Kasumi-1 (cell line): ENCODE measurements around the gene CCDC38.
"Not testable (repeated sequence)": the region's sequence is repeated elsewhere in the genome, so short reads cannot be mapped to it uniquely, and the experiment has no call there.

Experiments used
- DNase-seq, 2 experiments: peaks; one replicate each; lab custom pipeline; 2025; lab: John Stamatoyannopoulos, UW

The CCDC38 gene

DNA sequence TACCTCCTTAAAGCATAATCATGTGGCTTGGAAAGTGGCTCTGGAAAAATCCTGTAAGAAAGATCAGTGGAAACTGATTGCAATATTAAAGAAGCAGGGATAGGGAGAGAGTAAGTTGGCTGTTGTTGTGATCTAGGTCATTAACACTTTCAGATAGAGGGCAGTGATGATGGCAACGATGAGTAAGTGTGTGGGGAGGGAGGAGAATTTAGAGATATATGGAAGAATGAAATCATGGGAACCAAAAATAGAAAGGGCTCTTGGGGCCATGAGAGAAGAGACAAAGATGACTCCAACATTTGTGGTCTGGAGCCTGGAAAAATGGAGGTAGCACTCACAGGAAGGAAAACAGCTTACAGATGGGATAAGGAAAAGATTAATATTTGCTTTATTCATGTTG lies 60.3 kb downstream of the CCDC38 start:
- no peak for DNase-seq

DNA sequence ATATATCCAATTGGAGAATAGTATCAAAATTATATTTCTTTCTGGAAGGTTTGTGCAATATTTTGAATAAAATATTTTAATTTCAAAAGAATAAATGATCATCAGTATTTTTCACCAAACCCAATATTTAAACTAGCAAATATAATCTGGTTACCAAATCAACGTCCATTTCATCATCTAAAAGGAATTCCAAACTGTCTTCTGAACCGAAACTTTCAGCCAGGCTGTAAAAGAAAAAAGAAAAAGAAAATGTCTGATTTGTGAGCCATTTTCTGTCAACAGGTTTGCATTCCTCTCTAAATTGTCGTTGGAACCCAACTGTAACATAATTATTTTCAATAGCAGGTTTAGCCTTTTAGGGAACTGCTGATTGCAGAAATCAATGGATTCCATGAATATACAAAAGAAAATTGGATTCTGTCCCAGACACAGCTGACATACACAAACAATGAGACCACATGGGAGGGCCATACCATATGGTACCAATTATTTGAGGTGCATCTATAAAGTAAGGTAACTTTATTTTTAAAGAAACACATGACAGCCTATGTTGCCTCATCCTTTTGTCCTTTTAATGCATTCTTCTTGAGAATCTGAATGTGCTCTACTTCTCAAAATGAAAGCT lies 61.0 kb downstream of the CCDC38 start:
- no peak for DNase-seq

DNA sequence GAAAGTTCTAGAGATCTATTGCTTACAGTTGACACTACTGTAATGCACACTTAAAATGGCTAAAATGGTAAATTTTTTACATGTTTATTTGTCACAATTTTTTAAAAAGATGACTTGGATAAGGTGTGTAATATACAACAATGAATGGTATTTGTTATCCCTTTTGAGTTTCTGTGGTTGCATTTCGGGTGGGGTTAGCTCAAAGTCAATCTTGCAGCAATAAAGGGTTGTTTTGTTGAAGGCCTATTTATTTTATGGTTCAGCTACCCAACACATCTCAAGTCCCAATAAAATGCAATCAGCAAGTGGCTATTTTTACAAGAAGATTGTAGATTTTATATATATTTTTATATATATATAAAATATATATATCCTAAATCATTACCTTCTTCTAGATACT lies 61.5 kb downstream of the CCDC38 start:
- DNase-seq: no peak

DNA sequence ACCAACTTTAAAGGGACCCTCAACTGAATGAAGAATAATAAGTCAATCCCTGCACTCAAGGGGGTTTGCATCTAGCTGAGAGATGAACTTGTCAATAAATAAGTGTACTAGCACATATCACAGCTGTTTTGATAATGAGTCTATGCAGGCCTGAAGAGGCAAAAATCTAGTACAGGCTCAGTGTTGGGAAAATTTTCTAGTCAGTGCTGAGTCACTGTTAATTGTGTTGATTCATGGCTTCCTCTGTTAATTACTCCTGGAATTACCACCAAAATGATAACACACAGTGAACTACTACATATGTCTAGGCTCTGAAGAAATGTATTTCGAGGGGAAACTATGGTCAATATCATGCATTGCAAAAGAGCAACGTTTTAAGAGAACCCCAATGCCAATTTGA lies 64.8 kb downstream of the CCDC38 start:
- DNase-seq: no peak

DNA sequence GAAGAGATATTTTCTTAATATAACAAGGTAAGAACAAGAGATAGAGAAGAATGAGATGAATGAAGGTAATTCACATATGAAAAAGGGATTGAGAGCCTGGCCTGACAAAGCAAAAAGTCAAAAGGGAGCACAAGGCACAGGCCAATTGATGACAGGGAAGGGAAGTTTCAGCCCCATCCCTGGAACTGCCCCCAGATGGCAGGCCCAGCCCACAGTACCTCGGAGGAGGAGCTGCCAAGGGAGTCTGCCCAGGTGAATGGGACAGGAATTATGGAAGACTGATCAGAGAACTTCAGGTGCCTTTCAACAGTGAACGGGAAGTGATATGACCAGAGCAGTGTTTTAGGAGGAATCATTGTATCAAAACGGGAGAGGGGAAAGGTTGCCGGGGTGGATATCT lies 68.0 kb downstream of the CCDC38 start:
- DNase-seq: no peak

DNA sequence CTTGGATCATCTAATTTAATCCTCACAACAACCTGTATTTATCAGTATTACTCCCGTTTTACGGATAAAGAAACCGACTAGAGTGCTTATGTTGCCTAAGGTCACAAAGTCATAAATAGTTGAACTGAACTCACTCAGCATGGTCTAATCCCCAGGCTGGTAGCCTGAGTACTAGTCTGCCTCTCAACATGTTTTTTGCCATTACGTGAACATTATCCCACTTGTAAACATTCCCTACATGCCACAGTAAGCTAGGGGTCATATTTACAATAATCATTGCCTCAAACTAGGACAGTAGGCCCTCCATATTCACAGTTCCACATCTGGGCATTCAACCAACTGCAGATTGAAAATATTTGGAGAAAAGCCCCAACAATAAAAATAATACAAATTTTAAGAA lies 71.5 kb downstream of the CCDC38 start:
- DNase-seq: no peak

DNA sequence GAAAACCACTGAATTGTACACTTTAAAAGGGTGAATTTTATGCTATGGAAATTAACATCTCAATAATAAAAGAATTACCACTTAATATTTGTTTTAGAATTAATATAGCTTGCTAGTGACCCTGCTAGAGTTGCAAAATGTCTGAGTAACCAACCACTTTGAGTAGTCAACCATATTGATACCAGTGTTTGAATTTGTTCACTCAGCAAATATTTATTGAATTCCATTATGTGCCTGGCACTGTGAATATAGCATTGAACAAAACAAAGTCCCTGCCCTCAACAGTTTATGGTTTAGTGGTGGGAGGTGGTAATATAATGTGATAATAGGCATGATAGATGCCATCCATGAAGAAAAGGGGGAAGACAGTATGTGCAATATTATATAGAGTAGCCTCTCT lies 79.1 kb downstream of the CCDC38 start:
- no peak for DNase-seq

DNA sequence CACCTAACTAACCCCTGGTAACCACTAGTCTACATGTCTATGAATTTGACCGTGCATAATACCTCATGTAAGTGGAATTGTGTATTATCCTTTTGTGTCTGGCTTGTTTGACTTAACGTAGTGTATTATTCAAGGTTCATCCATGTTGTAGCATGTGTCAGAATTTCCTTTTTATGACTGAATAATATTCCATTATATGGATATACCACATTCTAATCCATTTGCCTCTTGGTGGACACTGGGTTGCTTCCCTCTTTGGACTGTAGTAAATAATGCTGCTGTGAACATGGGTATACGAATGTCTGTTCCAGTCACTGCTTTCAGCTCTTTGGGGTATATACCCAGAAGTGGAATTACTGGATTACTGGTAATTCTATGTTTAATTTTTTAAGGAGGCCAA lies 80.4 kb downstream of the CCDC38 start:
- no peak for DNase-seq

DNA sequence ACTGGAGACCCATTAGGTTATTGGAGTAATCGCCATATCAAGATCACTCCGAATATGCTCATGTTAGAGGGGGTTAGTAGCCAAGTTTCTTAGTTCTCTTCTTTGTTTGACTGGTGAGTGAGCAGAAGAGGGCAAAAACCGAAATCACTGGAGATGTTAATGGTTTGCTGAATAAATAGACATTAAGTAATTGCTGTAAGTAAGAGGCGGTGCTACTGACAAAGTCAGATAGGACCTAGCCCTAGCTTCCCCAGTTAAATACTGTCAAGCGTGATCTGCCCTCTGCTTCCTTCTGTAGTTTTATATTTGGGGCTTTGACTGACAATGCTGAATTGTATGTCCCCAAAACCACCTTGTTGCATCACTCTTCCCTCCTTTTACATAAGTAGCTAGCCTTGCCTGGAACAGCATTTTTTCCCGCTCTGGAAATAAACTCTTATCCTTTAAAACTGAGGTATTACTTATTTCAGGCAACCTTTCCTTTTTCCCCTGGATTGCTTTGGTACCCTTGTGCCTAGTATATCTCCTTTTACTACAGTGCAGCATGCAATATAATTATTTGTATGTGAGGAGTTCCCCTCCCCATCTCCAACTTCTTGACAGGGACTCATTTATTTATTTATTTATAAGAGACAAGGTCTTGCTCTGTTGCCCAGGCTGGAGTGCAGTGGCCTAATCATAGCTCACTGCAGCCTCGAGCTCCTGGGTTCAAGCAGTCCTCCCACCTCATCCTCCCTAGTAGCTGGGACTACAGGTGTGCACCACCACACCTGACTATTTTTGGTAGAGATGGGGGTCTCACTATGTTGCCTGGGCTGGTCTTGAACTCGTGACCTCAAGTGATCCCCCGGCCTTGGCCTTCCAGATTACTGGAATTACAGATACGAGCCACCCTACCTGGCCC lies 82.2 kb downstream of the CCDC38 start:
- peak; percentile 14 to 23 for DNase-seq

DNA sequence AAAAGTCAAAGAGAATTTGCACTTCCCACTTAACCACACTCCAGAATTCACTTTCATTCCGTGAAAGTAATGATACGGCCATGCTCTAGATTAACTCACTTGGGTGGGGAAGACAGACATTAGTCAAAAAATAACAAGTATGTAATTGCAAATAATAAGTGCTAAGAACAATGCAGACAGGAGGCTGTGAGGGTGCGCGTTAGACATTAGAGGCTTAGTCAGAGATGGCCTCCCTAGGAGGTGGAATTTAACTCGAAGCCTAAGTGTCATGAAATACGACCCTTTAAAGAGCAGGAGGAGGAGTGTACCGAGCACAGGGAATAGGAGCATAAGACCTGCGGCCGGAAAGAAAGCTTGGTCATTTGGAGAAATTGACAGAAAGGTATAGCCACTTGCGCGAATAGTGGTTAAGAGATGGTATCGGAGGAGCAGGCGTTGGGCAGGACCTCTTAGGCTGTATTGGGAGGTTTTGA lies 83.0 kb downstream of the CCDC38 start:
- peak; percentile 11 to 36 for DNase-seq

DNA sequence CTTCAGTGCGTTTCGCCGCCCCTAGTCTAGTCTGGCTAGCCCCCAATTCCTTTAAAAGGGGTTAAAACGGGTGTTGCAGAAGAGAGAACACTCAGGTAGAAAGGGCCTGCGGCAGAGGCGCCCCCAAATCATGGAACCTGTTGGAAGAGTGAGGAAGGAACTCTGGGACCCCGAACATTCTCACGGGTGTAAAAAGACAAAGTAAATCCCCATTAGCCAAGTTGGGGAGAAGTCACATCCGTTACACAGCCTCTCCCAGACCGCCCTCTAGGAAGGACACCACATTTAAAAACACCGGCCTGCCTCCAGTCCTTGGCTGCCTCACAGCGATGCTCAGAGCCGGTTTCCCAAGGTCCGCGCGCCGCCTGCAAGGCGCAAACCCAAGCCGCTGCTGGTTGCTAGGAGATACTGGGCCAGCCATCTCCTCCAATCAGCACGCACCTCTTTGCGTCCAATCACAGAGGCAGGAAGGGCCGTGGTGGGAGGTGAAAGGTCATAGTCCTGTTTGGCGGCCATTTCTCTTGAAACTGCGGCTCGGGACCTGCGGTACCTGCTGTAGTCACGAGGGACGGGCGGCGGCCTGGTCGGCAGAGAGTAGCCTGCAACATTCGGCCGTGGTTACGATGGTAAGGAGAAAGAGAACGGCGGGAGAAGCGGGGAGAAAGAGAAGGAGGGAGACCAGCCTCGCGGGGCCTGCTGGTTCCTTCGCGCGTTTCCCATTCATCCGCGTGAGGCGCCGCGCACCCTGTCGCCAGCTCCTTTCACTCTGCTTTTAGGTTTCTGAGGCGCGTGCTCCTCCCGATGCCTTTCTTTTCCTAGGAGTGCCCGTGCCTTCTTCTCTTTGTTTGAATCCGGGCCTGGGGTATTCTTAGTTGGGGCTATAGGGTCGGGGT lies 83.7 kb downstream of the CCDC38 start, which contains the start of gene SNRPF:
Gene SNRPF (plus strand): TSS at position 502 of the 893 bp plus-strand sequence. CDS start 122 bp downstream, at position 624.
- peak; percentile 95 for DNase-seq

DNA sequence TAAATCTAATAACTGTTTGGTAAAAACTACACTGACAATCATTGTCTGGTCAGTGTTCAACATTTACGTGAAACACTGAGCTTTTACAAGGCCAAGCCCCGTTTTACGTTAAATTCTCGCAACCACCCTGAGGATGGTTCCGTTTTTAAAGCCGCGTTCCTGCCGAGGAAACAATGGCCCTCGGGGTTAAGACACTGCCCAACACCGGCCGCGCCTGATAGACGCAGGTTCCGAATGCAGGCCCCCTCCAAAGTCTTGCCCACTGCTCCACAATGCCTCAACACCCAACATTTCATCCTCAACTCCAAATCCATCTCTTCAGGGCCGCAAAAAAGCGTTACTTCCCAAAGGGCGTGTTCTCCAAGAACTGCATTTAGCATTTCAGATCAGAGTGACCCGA lies 84.6 kb downstream of the CCDC38 start:
- DNase-seq: no peak

DNA sequence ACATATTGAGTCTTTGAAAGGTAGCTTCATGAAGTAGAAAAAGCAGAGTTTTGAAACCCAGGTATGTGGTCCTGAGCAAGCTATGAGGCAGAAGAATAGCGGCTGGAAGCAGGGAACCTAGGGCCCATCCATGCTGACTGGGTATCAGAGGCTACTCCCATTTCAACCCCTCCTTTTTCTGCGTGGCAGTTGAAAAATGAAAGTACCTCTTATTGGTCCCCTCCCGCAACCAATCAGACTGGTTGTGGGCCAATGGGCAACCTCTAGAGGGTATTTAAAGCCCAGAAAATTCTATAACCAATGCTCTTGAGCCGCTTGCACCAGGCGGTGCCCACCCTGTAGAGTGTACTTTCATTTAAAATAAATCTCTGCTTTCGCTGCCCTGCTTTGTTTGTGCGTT lies 85.3 kb downstream of the CCDC38 start:
- DNase-seq: no peak

DNA sequence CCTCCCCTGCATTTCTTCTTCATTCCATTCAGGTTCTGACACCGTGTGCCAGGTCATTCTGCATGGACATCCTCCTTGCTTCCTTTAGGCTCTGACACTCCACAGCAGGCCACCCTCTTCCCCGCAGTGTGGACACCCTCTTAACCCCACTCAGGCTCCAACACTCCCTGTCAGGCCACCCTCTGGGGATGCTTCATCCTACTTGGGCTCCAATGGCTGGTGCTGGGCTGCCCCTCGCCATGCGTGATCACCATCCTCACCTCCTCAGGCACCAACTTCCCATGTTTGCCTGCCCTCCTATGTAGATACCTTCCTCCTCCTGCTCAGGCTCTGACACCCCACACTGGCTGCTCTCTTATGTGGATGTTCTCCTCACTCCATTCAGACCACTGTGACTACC lies 90.3 kb downstream of the CCDC38 start:
- no peak for DNase-seq

DNA sequence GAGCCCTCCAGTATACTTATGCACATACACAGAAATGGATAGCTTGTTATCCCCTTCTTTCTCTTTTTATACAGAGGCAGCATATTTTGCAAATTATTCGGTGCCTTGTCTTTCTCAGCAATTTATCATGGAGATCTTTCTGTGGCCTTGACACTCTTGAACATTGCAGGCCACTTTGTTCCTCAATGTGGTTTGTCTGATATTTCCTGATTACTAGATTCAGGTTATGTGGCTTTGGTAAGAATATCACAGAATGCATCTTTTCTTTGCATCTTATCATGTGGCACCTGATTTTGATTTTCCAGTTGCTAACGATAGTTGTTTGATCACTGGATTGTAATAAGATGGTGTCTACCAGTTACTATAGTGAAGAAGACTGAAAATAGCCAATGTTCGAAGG lies 90.8 kb downstream of the CCDC38 start:
- peak; percentile 14 to 19 for DNase-seq

DNA sequence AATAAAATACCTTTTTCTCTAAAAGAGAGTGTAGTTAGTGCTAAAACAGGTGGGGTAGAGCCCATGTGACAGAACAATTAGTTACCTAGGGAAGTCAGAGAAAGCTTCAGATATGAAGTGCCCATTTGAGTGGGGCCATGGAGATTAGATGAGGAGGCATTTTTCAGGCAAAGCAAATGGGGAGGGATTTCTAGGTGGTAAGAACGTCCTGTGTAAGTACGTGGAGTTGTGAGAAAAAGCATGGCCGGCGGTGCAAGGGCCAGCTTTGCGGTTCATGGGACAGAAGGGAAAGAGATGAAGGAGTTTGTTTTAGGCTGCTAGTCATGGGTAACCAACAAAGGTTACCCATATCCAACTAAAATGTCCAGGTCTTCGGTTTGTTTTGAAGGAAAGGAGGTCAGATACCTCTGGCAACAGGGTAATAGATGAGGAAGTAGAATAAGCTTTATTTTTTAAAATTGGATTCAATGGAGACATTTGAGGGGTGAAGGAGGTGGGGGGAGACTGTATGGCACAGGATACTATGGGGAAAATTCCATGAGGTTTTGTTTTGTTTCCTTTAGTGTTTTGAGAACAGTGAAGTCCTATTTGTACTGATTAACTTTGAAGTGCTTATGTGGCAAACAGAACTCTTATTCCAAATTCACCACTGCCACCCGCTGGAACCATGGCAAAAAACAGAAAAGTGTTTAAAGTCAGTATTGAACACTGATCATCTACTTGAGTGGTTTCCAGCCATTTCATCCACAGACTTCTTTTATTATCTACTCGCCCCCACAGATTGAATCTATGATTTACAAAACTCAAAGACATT lies 93.6 kb downstream of the CCDC38 start:
- peak in 1 of 2 experiments; percentile 7 for DNase-seq

DNA sequence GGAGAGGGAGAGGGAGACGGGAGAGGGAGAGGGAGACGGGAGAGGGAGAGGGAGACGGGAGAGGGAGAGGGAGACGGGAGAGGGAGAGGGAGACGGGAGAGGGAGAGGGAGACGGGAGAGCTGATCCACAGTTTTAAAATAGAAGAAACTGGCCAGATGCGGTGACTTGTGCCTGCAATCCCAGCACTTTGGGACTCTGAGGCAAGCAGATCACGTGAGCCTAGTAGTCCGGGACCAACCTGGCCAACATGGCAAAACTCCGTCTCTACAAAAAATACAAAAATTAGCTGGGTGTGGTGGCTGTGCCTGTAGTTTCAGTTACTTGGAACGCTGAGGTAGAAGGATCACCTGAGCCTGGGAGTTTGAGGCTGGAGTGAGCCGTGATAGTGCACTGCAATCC lies 100.0 kb downstream of the CCDC38 start:
- not testable (repeated sequence) for DNase-seq

DNA sequence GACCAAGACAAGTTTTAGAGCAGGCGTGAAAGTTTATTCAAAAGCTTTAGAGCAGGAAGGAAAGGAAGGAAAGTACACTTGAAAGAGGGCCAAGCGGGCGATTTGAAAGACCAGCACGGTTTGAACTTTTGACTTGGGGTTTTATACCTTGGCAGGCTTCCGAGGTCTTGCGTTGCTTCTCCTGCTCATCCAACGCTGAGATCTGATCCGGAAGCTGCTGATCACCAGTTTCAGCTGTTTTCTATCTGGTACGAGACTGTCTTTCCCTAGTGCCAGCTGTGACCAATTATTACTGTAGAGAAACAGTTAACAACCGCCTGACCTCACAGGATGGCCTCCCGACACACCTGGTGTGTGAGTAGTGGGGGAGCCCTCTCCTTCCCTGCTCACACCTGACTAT lies 104.3 kb downstream of the CCDC38 start:
- peak; percentile 13 to 24 for DNase-seq

DNA sequence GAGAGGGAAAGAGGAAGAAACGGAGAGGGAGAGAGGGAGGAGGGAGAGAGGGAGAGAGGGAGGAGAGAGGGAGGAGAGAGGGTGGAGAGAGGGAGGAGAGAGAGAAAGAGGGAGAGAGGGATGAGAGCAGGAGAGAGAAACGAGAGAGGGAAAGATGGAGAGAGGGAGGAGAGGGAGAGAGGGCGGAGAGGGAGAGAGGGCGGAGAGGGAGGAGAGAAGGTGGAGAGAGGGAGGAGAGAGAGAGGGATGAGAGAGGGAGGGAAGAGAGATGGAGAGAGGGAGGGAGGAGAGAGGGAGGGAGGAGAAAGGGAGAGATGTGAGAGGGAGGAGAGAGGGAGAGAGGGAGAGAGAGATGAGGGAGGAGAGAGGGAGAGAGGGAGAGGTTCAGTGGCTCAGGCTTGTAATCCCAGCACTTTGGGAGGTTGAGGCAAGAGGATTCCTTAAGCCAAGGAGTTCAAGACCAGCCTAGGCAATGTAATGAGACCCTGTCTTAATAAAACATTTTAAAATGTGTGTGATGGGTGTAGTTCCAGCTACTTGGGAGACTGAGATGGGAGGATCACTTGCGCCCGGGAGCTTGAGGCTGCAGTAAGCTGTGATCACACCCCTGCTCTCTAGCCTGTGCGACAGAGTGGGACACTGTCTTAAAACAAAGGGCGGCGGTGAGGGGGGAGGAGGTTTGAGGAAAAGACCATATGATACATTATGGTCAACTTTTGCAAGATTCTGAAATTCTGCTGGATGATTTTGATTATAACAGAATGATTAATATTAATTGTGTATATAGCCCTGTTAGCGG lies 105.0 kb downstream of the CCDC38 start:
- no peak for DNase-seq

DNA sequence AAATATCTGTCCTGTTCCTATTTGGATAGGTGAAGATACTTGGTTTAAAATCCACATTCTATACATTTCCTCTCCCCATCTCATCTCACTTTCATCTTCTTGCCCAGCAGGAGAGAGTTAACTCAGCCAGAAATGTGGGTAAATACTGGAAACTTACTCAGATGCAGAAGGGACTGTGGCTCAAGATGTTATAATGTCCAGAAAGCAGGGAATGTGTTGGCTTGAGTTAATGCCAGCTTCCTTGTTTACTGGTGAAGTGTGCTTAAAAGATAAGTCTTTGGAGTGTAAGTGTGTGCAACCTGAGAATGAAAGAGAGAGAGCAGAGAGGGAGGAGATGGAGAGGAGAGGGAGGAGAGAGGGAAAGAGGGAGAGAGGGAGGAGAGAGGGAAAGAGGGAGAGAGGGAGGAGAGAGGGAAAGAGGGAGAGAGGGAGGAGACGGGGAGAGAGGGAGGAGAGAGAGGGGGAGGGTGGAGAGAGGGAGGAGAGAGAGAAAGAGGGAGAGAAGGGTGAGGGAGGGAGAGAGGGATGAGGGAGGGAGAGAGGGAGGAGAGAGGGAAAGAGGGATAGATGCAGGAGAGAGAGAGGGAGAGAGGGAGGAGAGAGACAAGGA lies 105.7 kb downstream of the CCDC38 start:
- DNase-seq: no peak
